Parathyroid adenoma (tissue), 2 donors: ENCODE measurements around the gene ARHGAP35.

Experiments
- H2AFZ ChIP-seq: fragments of 300-600 bp; sonication (generic); one replicate; pipeline ENCODE4 v1.7.0; 2017; ENCODE audit warnings: antibody characterized with exemption, mild to moderate bottlenecking
- H3K27ac ChIP-seq: fragments of 300-600 bp; sonication (generic); one replicate; pipeline ENCODE4 v1.7.0; 2017
- H3K27me3 ChIP-seq: fragments of 300-600 bp; sonication (generic); one replicate; pipeline ENCODE4 v1.7.0; 2017; ENCODE audit warnings: low read length; ENCODE audit not compliant: control insufficient read depth, insufficient read depth
- H3K36me3 ChIP-seq: fragments of 300-600 bp; sonication (generic); one replicate; pipeline ENCODE4 v1.7.0; 2017; ENCODE audit warnings: low read length; ENCODE audit not compliant: control insufficient read depth, insufficient read depth
- H3K4me1 ChIP-seq: fragments of 300-600 bp; sonication (generic); one replicate; pipeline ENCODE4 v1.7.0; 2017; ENCODE audit warnings: control low read depth
- H3K4me2 ChIP-seq: fragments of 300-600 bp; sonication (generic); one replicate; pipeline ENCODE4 v1.7.0; 2017; ENCODE audit warnings: low read length
- H3K4me3 ChIP-seq: fragments of 300-600 bp; sonication (generic); one replicate; pipeline ENCODE4 v1.7.0; 2017; ENCODE audit warnings: low read depth, low read length
- H3K79me2 ChIP-seq: fragments of 300-600 bp; sonication (generic); one replicate; pipeline ENCODE4 v1.7.0; 2017; ENCODE audit warnings: control low read depth
- H3K9ac ChIP-seq: fragments of 300-600 bp; sonication (generic); one replicate; pipeline ENCODE4 v1.7.0; 2017; ENCODE audit warnings: mild to moderate bottlenecking
- H3K9me3 ChIP-seq: fragments of 300-600 bp; sonication (generic); one replicate; pipeline ENCODE4 v1.7.0; 2017; ENCODE audit warnings: low read length; ENCODE audit not compliant: control insufficient read depth
- CTCF ChIP-seq: fragments of 300-600 bp; sonication (generic); IDR thresholded peaks from one replicate; pipeline ENCODE4 v1.7.0; 2017; ENCODE audit warnings: antibody characterized with exemption, mild to moderate bottlenecking
- donor health status: primary hyperparathyroidism.

Gene ARHGAP35

DNA sequence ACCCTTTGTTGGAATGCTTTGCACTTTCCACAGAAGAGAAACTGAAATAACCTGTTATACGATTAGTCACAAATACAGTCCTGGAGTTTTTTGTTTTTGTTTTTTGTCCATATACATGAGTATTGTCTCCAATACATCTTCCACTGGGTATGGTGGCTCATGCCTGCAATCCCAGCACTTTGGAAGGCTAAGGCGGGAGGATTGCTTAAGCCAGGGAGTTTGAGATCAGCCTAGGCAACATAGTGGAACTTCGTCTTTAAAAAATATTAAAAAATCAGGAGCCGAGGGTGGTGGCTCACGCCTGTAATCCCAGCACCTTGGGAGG is 35.1 kb upstream of the ARHGAP35 start:
- Histone ChIP-seq H3K36me3 (no peaks in the 10 kb centered on the region), H3K9ac (no peak overlapping the region), H2AFZ (no peak overlapping the region), H3K4me3 (no peak overlapping the region), H3K4me1 (no peaks in the 10 kb centered on the region), H3K27ac (no peak overlapping the region), H3K79me2 (no peaks in the 10 kb centered on the region), H3K27me3 (no peaks in the 10 kb centered on the region), H3K4me2 (no peak overlapping the region), H3K9me3 (no peaks in the 10 kb centered on the region)
- no peak for TF ChIP-seq CTCF

DNA sequence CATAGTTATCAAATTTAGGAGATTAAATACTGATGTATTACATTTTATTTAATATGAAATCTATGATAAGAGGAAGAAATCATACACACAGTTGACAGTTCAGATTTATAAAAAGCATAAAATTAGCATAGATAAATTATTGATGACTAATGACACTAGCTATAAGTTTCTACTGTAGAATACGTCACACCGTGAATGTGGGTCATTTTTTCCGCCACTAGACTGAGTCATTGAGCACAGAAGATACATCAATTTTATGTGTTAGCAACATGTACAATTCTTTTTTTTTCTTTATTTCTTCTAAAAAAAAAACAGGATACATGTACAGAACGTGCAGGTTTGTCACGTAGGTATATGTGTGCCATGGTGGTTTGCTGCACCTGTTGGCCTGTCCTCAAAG is 32.3 kb upstream of the ARHGAP35 start:
- Histone ChIP-seq H3K4me1 (no peaks in the 10 kb centered on the region), H3K9ac (no peak overlapping the region), H3K27me3 (no peaks in the 10 kb centered on the region), H3K36me3 (no peaks in the 10 kb centered on the region), H3K4me2 (no peak overlapping the region), H3K4me3 (no peak overlapping the region), H3K79me2 (no peaks in the 10 kb centered on the region), H3K9me3 (no peaks in the 10 kb centered on the region), H2AFZ (no peak overlapping the region), H3K27ac (no peak overlapping the region)
- TF ChIP-seq CTCF: no peak

DNA sequence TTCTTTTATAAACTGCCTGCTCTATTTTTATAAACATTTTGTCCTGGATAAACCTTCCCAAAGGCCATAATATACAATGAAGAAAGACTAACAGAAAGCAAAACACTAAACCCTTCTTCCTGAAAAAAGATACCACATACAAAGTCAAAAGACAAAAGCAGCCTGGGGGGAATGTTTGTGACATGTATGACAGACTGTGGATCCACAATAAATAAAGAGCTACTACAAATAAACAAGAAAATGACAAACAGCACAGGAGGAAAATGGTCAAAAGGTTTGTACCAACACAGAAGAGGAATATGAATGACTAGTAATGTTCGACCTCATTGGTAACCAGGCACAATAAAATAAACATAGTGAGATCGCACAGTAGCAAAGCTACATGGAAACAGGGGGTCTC is 29.9 kb upstream of the ARHGAP35 start:
- no peaks in the 10 kb centered on the region for H3K79me2 ChIP-seq
- H3K9ac ChIP-seq: no peak overlapping the region
- H3K36me3 ChIP-seq: no peaks in the 10 kb centered on the region
- H3K4me2 ChIP-seq: no peak overlapping the region
- H3K9me3 ChIP-seq: no peaks in the 10 kb centered on the region
- H3K4me3 ChIP-seq: no peak overlapping the region
- H3K4me1 ChIP-seq: no peaks in the 10 kb centered on the region
- TF ChIP-seq CTCF: no peak
- no peak overlapping the region for H3K27ac ChIP-seq
- no peaks in the 10 kb centered on the region for H3K27me3 ChIP-seq
- H2AFZ ChIP-seq: no peak overlapping the region

GRCh38 chr19:46834121-46834520 is 26.7 kb upstream of the ARHGAP35 start:
- no peak overlapping the region for H3K27ac ChIP-seq
- H3K4me2 ChIP-seq: no peak overlapping the region
- no peaks in the 10 kb centered on the region for H3K4me1 ChIP-seq
- H3K79me2 ChIP-seq: no peaks in the 10 kb centered on the region
- no peaks in the 10 kb centered on the region for H3K9me3 ChIP-seq
- H3K4me3 ChIP-seq: no peak overlapping the region
- no peaks in the 10 kb centered on the region for H3K36me3 ChIP-seq
- no peak for TF ChIP-seq CTCF
- no peak overlapping the region for H2AFZ ChIP-seq
- no peaks in the 10 kb centered on the region for H3K27me3 ChIP-seq
- no peak overlapping the region for H3K9ac ChIP-seq

DNA sequence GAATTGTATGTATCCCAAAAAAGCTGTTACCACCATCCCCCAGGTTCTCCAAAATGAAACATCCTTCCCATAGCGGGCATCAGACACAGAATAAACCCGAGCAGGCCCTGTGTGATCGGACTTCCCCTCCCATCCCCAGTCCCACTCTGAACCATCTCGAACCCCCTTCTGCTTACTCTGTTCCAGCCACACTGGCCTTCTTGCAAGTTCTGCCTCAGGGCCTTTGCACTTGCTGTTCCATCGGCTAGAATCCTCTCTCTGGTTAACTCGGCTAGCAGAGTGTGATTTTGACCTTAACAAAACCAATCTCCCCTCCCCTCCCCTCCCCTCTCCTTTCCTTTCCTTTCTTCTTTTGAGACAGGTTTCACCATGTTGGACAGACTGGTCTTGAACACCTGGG is 25.8 kb upstream of the ARHGAP35 start:
- no peak overlapping the region for H3K27ac ChIP-seq
- H3K4me2 ChIP-seq: no peak overlapping the region
- H3K9ac ChIP-seq: no peak overlapping the region
- no peak for TF ChIP-seq CTCF
- no peaks in the 10 kb centered on the region for H3K36me3 ChIP-seq
- H3K4me1 ChIP-seq: no peaks in the 10 kb centered on the region
- H3K27me3 ChIP-seq: no peaks in the 10 kb centered on the region
- H3K79me2 ChIP-seq: no peaks in the 10 kb centered on the region
- H2AFZ ChIP-seq: no peak overlapping the region
- no peak overlapping the region for H3K4me3 ChIP-seq
- no peaks in the 10 kb centered on the region for H3K9me3 ChIP-seq
